ENCODE data around the gene RAPGEF4. TPM values are rescaled to one million over a fixed set of nuclear protein-coding genes. Genes with fewer than 3 reads are reported as not detected.

Gene RAPGEF4
- total and polyA plus RNA-seq, 2 of the 8 experiments (the other 6 are each of a cell fraction or from before 2014, with no cell fraction given), result 1.2 to 2.6 TPM

GRCh38 chr2:173087793-173088496 lies 352.3 kb downstream of the RAPGEF4 start:
- H2BK20ac ChIP-seq (ENCODE audit: low read length), result no peak overlapping the region
- H4K5ac ChIP-seq (ENCODE audit: insufficient read length, low read depth, low read length), result no peak overlapping the region
- no peaks in the 10 kb centered on the region for H3K79me1 ChIP-seq (ENCODE audit: low read depth, low read length)
- H2AFZ ChIP-seq (ENCODE audit: low read length), result no peak overlapping the region
- FAIRE-seq, result no peak
- no peak overlapping the region for H2BK5ac ChIP-seq (ENCODE audit: low read depth, low read length)
- no peak overlapping the region for H2BK12ac ChIP-seq (ENCODE audit: low read depth, low read length)
- no peaks in the 10 kb centered on the region for H3K23me2 ChIP-seq (ENCODE audit: low read depth, low read length)
- no peak overlapping the region for H3K4me3 ChIP-seq (ENCODE audit: extremely low read depth in 1 of 4, insufficient read depth in 2 of 4, low read depth in 3 of 4, low read length in 4 of 4)
- no peak overlapping the region for H3K23ac ChIP-seq (ENCODE audit: insufficient read length)
- no peak overlapping the region for H3K56ac ChIP-seq (replicated peaks; ENCODE audit: insufficient read length, low read depth, low read length)
- H2BK120ac ChIP-seq (replicated peaks; ENCODE audit: low read depth, low read length), result no peak overlapping the region
- H4K20me1 ChIP-seq (replicated peaks in 1 of 2; ENCODE audit: control insufficient read depth in 1 of 2, insufficient read depth in 2 of 2, low read length in 2 of 2), result no peaks in the 10 kb centered on the region
- H3K4ac ChIP-seq (replicated peaks; ENCODE audit: insufficient read length, low read depth, low read length), result no peak overlapping the region
- CTCF ChIA-PET (ENCODE audit: partially characterized antibody), result interaction anchor here (0.8 to 1.8 kb wide), 5 partner anchors 9 to 123 kb away, joined by 3 to 4 read pairs (median 3); no protein-coding TSS in a partner anchor
- H2BK15ac ChIP-seq (ENCODE audit: low read length), result no peak overlapping the region
- peaks cover 0 to 4% (median 0%) of the 10 kb centered on the region in 4 experiments; a peak in 1 of 7 replicates for H3K4me1 ChIP-seq (replicated peaks in 1 of 4; ENCODE audit: control insufficient read depth in 3 of 4, insufficient read depth in 4 of 4, low read length in 3 of 4)
- H2AK5ac ChIP-seq (ENCODE audit: low read depth, low read length), result no peak overlapping the region
- no peaks in the 10 kb centered on the region for H3K27me3 ChIP-seq (replicated peaks in 1 of 4; ENCODE audit: control insufficient read depth in 3 of 4, extremely low read depth in 1 of 4, insufficient read depth in 3 of 4, low read length in 3 of 4)
- no peak overlapping the region for H3K18ac ChIP-seq (ENCODE audit: extremely low read depth, low read length)
- H3K79me2 ChIP-seq (ENCODE audit: control insufficient read depth in 1 of 2, insufficient read depth in 2 of 2, low read length in 2 of 2), result no peaks in the 10 kb centered on the region
- no peak overlapping the region for H3K4me2 ChIP-seq (ENCODE audit: insufficient read depth in 1 of 2, low read depth in 2 of 2, low read length in 2 of 2)
- H4K8ac ChIP-seq (ENCODE audit: extremely low read depth, insufficient read depth, low read length), result no peak overlapping the region
- no peak overlapping the region for H3K27ac ChIP-seq (ENCODE audit: low read depth, low read length)
- POLR2A ChIA-PET (ENCODE audit: partially characterized antibody), result no interaction called here
- H3K9ac ChIP-seq (replicated peaks in 1 of 4; ENCODE audit: extremely low read depth in 1 of 4, low read depth in 3 of 4, low read length in 3 of 4), result no peak overlapping the region
- DNase-seq (ENCODE audit: low read depth in 1 of 2, low spot score in 2 of 2), result no peak
- H3K9me3 ChIP-seq (ENCODE audit: insufficient read depth in 2 of 2, low read depth in 1 of 2, low read length in 1 of 2), result no peaks in the 10 kb centered on the region
- no peak overlapping the region for H4K91ac ChIP-seq (replicated peaks; ENCODE audit: insufficient read length, low read length)
- H3K14ac ChIP-seq (ENCODE audit: insufficient read length), result no peak overlapping the region
- 74 to 100% methylated on average over 1 to 4 of the region's 4 CpGs for WGBS, 2 experiments (ENCODE audit: extremely low coverage in 1 of 2, insufficient coverage in 1 of 2, insufficient read length in 1 of 2, insufficient replicate concordance in 2 of 2, low coverage in 1 of 2, low lambda C conversion rate in 2 of 2, missing lambda C conversion rate in 1 of 2)
- no peaks in the 10 kb centered on the region for H3K36me3 ChIP-seq (ENCODE audit: control insufficient read depth in 2 of 4, insufficient read depth in 4 of 4, low read length in 3 of 4)
- no peak for TF ChIP-seq NANOG (IDR thresholded peaks at IDR 0.05; ENCODE audit: insufficient read depth, low read depth, low read length, poor library complexity, severe bottlenecking)
- no peak for TF ChIP-seq E2F6 (IDR thresholded peaks at IDR 0.05)
- TF ChIP-seq TEAD4 (IDR thresholded peaks at IDR 0.05; ENCODE audit: low read depth, low read length), result no peak
- TF ChIP-seq GABPA (IDR thresholded peaks at IDR 0.05; ENCODE audit: borderline replicate concordance, insufficient read depth, low read length), result no peak
- TF ChIP-seq SIX5 (IDR thresholded peaks at IDR 0.05; ENCODE audit: low read depth, low read length), result no peak
- no peak for TF ChIP-seq CBX8 (IDR thresholded peaks at IDR 0.05; ENCODE audit: borderline replicate concordance, low read depth, low read length)
- no peak for TF ChIP-seq TBP (IDR thresholded peaks at IDR 0.05; ENCODE audit: low read depth, low read length)
- TF ChIP-seq RBBP5 (IDR thresholded peaks at IDR 0.05; ENCODE audit: borderline replicate concordance, low read depth, low read length), result no peak
- TF ChIP-seq FOSL1 (IDR thresholded peaks at IDR 0.05; ENCODE audit: insufficient read depth, low read depth, low read length), result no peak
- no peak for TF ChIP-seq EP300 (IDR thresholded peaks at IDR 0.05; ENCODE audit: borderline replicate concordance in 1 of 2, low read depth in 2 of 2, low read length in 2 of 2)

All from H1 (cell line).